Endometrial microvascular endothelial cells (primary cell): ENCODE data around the gene TBC1D2. TPM values are rescaled to one million over a fixed set of nuclear protein-coding genes. Genes with fewer than 3 reads are reported as not detected.
"Not testable (repeated sequence)": the region's sequence is repeated elsewhere in the genome, so short reads cannot be mapped to it uniquely, and the experiment has no call there.

Source experiments
- in situ Hi-C: cut with HindIII; loops from 2 replicates; pipeline ENCODE4 v1.10.0; 2017; ENCODE audit warnings: low sequenced_read_pairs, low pct_unique_long_range_greater_than_20kb; ENCODE audit errors: inconsistent ontology term
- total RNA-seq: library from RNA; depleted of rRNA; stranded (reverse); fragments of >200 nt; gene quantifications from one replicate; pipeline ENCODE4 v1.2.3, GENCODE V29; 2015; ENCODE audit errors: inconsistent ontology term

Gene TBC1D2
- total RNA-seq, 1 donor from 2014 or later: 18.8 TPM

DNA sequence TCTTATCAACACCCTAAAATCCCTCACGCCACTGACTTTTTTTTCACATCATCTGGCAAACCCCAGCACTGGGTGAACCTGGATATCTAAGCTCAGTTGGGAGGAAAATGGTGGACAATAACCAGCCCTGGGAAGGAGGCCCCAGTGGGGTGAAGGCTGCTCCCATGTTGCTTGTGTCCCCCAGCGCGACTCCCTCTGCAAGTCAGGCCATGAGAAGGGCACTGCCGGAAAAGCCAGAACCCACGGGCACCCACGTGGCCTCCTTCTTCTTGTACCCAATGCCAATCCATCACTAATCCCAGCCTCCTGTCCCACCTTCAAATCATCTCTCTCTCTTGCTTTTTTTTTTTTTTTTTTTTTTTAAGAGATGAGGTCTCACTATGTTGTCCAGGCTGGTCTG, 74.5 kb downstream of the TBC1D2 start:
- in situ Hi-C loops: no loop called here

DNA sequence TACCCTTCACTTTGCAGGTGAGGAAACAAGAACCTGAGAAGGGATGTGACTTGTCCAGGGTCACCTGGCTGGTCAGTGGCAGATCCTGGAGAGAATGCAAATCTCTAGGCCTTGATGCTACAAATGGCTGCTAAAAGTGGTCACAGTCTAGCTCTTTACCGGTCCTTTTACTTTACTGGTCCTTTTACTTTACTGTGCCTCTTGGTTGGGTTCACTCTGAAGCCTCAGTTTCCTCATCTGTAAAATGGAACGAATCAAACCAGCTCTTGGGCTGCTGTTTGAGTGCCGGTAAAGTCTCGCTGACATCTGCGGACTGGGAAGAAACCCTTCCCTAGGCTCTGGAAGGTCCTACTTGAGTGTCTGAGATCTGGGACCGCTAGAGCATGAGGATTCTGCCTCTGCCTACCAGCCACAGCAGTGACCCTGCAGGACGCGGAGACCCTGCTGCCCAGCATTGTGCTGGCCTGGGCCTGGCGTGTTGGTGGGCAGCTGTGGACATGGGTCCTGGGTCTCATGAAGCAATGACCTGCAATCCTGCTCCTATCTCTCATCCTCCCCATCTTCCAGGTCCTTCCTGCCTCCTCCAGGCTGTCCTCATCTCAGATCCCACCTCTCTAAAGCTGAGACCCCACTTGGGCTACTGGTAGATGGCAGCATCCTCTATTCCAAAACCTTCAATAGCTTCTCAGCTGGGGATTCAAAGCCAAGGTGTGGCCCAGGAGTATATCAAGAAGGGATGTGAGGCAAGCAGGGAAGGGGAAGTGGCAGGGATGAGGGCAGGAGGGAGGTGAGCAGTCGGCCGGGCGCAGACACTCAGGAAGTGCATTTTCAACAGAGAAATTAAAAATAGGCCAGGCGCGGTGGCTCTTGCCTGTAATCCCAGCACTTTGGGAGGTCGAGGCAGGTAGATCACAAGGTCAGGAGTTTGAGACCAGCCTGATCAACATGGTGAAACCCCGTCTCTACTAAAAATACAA, 76.3 kb downstream of the TBC1D2 start:
- in situ Hi-C loops: no loop called here

DNA sequence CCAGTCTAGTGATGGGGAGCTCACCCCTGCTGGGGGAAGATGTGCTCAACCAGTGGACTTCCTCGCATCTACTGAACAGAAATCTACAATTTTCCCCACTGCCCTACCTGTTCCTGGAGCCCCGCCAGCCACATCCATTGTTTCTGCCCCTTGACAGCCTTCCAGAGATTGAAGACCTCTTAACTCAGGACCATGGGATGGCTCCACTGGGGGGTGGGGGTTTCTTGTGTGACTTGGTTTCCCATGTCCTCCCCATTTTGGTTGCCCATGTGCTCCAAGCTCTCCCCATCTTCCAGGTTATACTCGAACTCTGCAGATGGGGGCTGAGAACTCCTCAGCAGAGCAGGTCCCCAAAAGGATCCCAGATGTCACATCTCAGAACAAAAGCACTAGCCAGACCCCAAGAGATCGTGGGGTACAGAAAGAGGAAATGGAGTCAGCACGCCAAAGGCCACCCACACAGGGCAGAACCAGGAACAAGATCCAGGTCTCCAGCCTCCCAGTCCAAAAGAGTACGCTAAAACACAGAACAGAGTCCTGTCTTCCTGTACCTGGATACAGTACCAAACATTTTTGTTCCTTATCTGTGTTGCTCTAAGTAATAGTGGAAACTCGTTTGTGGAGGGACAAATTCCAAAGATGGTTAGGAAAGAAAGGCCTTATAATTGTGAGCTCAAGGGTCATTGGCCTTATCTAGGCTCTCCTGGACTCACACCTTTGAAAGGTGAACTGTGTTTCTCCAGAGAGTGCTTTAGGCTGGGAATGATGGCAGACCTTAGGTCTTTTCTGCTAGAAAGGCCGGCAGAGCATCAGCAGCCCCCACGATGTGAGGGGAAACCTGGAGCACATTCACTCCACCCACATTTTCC, 78.8 kb downstream of the TBC1D2 start:
- in situ Hi-C loops: no loop called here

DNA sequence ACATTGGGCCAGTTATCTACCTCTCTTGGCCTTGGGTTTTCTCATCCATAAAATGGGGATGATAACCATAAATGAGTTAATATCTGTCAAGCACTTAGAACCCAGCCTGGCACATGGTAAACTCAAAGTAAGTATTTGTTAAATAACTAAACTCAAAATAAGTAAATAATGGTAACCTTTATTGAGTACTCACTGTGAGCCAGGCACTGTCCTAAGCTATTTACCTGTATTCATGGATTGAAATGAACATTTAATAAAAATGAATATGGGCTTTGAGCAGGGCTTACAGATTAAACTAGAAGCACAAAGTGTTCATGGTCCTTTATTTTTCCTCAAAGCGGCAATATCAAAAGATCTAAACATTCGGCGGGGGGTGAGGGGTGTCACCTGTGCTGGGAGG, 79.7 kb downstream of the TBC1D2 start:
- in situ Hi-C loops: no loop called here

DNA sequence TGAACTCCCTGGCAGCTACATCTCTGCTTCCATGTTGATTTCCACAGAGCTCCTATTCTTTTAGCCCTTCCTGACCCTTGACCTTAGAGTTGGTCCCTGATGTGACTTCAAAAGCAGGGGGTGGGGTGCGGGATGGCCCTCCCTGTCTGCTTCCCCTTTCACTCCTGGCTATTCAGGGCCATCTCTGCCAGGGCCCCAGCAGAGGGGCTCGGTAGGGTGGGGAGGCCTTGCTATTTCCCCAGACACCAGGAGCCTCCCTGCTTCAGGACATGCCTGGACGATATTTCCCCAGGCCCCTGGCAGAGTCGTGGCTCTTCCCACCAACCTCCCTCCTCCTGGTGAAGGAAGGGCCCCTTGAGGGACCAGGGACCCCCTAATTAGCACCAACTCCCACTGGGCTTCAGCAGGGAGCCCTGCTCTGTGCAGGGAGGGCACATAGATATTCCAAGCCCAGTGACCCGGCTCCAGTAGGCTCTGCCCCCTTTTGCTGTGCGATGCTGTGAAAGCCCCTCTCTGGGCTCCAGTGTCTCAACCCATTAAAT, 80.3 kb downstream of the TBC1D2 start:
- in situ Hi-C loops: no loop called here

DNA sequence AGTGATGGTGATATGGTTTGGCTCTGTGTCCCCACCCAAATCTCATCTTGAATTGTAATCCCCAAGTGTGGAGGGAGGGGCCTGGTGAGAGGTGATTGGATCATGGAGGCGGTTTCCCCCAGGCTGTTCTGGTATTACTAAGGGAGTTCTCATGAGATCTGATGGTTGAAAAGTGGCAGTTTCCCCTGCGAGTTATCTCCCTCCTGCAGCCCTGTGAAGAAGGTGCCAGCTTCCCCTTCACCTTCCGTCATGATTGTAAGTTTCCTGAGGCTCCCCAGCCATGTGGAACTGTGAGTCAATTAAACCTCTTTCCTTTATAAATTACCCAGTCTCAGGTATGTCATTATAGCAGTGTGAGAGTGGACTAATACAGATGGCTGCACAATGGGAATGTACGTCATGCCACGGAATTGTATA, 80.9 kb downstream of the TBC1D2 start:
- in situ Hi-C loops: not testable (repeated sequence)

DNA sequence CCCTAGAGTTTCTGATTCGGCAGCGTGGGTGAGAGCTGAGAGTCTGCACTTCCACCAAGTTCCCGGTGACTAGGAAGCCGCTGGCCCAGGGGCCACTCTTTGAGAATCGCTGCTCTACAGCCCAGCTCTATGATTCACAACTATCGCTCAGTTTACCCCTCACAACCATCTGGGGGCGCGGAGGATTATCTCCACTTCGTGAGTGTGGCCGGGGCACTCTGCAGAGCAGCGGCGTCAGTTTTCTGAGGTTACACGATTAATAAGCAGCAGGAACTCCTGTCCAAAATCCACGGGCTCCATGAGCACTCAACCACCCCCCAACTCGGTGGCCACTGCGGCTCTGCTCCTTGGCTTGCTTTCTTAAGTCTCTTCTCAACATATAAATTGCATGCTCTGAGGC, 82.3 kb downstream of the TBC1D2 start:
- in situ Hi-C loops: no loop called here

DNA sequence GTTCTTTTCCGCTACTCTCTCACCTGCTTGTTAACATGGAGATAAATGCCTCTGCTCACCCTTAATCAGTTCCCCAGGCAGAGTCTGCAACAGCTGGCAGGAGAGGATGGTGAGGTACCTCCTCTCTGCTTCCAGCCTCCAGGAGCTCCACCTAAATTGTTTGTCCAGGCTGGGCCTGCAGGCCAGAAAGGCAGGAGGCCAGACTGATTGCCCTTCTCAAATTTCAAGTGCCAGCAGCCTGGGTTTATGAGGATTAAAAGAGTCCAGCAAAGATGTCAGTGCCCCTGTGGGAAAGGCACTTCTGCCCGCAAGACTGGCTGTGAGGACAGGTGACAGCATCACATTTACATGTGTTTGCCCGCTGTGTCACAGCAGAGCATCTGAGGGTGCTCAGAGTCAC, 82.8 kb downstream of the TBC1D2 start:
- in situ Hi-C loops: no loop called here

DNA sequence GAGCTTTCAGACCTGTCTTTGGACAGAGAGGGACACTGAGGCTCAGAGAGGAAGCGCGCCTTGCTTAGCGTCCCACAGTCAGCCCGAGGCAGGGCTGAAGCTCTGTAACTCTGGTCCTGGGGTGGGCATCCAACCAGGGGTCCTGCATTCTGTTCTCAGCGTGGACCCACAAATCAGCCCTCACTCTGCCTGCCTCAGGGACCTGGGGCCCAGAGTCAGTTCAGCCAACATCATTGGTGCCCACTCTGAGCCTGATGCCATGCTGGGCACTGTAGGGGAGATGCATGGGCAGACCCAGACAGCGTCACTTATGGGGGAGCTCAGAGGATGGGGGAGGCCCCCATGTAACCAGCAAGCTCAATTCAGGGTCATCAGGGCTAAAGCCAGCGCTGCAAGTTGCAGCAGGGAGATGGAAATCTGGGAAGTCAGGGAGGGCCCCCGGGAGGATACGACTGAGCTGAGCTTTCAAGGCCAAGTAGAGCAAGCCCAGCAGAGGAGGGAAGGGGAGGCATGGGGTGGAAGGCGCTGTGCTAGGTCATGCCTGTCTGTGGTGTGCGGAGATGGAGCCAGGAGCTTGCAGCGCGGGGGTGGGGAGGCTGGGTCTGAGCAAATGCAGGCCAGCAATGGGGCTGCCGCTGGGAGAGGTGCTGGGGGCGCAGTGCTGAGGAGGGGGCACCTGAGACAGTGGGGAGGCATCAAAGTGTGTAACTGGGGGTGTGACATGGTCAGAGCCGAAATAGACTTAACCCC, 84.1 kb downstream of the TBC1D2 start:
- in situ Hi-C loops: no loop called here

DNA sequence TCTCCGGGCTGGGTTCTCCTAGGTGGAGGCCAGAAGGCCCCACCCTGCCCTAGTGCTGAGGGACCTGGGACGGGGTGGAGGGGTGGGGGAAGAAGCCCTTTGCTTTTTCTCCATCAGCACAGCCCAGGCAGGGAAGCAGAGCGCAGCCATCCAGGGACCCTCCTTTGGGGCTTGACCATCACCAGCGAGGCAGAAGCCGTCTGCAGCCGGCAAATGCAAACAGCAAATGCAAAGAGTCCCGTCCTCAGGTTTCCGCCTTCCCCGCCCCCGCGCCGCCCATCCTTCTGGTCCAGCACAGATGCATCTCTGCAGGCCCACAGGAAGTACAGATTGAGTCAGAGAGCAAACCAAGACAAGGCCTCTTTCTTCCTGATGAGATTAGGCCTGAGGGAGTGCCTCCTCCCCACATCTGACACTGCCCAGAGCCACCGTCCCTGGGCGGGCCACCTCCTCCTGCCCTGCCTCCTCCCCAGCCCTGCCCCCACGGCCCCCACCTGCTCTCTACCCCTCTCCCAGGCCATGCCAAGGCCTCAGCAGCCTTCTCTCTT, 86.4 kb downstream of the TBC1D2 start:
- in situ Hi-C loops: no loop called here

DNA sequence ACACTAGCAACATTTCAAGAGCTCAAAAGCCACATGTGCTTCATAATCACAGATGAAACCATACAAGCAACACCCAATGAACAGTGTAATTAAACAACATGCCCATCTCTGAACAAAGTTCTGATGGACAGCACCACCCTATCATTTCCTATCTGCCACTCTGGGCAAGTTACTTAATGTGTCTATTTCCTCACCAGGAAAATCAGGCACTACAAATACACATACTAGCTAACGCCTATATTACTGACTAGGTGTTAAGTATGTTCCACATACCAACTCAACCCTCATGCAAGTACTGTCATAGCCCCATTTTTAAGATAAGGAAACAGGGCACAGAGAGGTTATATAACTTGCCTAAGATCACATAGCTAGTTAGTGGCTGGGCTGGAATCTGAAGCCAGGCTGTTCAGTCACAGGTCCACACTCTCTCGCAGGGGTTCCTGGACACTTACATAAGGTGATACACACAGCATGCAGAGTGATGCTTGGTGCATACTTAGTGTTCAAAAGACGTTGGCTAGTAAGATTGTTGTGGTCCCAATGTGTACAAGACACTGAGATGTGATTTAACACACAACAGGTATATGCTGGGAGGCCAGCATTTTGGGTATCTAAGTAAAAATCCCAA, 87.2 kb downstream of the TBC1D2 start:
- in situ Hi-C loops: no loop called here

DNA sequence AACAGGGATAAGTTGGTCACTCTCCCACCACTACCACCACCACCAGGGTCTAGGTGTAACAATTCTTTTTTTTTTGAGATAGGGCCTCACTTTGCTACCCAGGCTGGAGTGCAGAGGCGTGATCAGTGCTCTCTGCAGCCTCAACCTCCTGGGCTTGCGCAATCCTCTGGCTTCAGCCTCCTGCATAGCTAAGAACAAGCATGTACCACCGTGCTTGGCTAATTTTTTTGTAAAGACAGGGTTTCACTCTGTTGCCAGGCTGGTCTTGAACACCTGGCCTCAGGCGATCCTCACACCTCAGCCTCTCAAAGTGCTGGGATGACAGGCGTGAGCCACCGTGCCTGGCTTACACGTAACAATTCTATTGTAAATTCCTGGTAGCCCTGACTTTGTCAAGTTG, 90.5 kb downstream of the TBC1D2 start:
- in situ Hi-C loops: no loop called here

DNA sequence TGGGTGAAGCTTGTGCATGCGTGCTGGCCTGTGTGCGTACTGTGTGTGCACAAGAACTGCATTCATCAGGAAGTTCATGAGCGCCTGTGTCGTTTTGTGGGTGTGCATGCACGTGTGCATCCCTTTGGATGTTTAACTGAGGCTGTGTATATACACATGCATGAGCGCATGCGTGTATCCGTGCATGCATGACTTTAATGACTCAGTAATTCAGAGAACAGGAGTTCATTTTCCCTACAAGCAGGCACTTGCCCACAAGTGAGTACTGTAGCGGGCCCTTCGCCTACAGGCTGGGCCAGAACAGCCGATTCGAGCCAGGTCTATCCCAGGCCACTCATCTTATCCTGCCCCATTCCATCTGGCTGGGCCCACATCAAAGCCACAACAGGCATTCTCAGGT, 92.8 kb downstream of the TBC1D2 start:
- in situ Hi-C loops: no loop called here

DNA sequence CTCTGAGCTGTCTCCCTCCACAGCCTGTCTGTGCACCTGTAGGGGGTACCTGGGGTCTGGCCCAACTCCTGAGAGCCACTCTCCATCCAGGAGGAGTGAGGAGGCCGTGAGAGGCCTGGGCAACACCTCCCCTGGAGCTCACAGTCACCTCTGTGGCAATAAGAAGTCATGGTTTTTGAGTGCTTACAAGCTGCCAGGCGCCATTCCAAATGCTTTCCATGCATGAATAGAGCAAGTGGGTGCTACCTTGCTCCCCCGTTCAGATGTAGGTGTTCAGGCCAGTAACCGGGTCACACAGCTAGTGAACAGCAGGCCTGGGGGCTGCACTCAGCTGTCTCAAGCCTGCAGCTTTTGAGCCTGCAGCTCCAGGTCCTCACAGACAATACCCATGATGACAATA, 93.6 kb downstream of the TBC1D2 start:
- in situ Hi-C loops: no loop called here

DNA sequence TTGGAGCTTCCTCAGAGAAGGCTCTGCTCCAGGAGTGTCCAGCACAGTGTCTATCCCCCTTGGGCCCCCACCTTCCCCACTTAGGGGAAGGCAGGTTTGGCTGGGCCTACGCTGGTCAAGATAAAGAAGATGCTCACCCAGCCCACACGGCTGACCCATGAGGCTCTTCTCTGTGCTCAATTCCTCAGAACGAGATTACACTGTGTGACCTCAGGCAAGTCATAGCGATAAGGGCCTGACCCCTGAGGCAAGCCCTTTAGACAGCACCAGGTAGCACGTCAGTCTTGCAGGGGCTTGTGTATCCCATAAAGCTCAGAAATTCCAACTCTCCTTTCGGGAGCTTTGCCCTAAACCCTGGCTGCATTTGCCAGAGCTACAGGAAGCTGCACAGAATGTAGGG, 95.7 kb downstream of the TBC1D2 start:
- in situ Hi-C loops: no loop called here

DNA sequence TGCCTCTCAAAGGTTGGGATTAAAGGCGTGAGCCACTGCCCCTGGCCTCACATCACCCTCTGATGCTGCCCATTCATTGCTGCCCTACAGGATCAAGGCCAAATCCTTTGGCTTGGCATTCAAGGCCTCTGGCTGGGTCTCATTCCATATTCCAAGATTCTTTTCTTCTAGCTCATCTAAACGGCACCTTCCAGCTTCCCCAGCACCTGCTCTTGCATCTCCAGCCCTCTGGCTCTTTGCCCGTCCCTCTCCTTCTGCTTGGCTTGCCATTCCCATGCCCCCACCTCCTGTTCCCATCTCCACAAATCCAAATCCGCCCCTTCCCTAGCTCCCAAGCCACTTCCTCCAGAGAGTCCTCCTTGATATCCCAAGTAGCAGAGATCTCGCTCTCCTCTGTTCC, 96.1 kb downstream of the TBC1D2 start:
- in situ Hi-C loops: no loop called here

DNA sequence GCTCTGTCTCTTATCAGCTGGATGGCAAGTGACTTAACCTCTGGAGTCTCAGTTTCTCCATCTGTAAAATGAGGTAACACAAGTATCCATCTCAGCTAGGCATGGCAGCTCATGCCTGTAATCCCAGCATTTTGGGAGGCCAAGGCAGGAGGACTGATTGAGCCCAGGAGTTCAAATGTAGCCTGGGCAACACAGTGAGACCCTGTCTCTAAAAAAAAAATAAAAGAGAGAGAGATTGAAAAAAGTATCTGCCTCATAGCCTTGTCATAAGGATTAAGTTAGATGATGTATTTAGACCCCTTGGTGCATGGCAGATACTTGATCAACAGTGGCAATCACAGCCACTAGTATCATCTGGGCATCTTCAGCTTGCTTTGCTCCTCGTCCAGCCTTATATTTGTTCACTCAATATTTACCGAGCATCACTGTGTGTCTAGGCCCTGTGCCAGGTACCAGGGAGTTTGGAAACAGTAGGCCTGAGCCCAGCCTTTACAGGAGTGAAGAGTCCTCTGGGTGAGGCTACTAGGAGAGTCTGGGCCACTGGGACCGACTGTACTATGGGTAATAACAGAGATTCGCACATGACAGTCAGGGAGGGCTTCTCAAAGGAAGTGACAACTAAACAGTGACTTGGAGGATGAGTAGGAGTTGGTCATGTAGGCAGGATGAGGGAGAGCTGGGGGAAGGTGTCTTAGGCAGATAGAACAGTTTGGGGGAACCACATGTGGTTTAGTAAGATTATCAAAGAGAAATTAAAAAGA, 97.2 kb downstream of the TBC1D2 start:
- in situ Hi-C loops: no loop called here

DNA sequence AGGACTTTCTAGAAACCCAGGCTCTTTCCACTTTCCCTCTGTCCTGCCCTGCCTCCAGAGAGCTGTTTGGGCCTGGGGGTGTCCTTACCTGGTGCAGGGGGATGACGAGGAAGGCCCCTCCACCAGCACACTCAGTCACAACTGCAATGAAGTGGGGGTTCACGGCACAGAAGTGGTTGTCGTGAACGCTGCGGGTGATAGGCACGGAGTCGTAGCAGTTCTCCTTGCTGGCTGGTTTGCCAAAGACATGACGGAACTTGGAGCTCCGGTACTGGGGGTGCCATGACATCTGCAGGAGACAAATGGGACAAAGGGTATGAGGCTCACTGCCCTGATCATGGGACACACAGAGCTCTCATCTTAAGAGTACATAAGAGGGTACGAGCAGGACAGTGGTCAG, 98.1 kb downstream of the TBC1D2 start:
- in situ Hi-C loops: no loop called here
